Measurements from ENCODE around the gene PRR5L.

- TF ChIP-seq CTCF (IDR thresholded peaks at IDR 0.05; ENCODE audit: low read length) (no peak), EZH2phosphoT487 (IDR thresholded peaks at IDR 0.05; ENCODE audit: low read length) (no peak)
These were observed 51.4 kb downstream of the PRR5L start for GRCh38 chr11:36347384-36347906.

Measured in MM.1S (cell line).